Measurements from ENCODE around the gene SORBS2. TPM values are rescaled to one million over a fixed set of nuclear protein-coding genes. Genes with fewer than 3 reads are reported as not detected.

The SORBS2 gene
- total RNA-seq, 1 experiment from 2014 or later, result 17.4 TPM

DNA sequence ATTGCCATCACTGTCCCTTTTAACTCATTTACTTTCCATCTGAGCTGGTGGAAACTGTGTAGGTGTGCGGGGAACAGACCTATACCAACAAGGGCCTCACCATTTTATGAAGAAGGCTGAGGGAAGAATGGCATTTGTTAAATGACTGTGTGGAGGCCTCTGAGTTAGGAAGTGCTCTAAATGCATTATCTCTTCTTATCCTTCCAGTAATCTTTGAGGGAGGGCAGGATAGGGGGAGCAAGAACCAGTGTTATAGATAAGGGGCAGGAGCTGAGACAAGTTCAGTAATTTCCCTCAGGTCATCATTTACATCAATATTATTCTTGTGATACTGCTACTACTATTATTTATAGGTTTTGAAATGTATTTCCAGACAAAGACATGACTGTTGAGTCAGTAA is 154.3 kb downstream of the SORBS2 start:
- Histone ChIP-seq H3K27me3 (replicated peaks) (no peaks in the 10 kb centered on the region), H3K4me3 (no peak overlapping the region), H3K9me3 (replicated peaks) (no peaks in the 10 kb centered on the region), H3K27ac (no peak overlapping the region), H3K4me1 (replicated peaks) (peaks cover 16% of the 10 kb centered on the region), H3K36me3 (no peaks in the 10 kb centered on the region)
- DNase-seq (ENCODE audit: low read depth in 1 of 2, low spot score in 2 of 2), result no peak

DNA sequence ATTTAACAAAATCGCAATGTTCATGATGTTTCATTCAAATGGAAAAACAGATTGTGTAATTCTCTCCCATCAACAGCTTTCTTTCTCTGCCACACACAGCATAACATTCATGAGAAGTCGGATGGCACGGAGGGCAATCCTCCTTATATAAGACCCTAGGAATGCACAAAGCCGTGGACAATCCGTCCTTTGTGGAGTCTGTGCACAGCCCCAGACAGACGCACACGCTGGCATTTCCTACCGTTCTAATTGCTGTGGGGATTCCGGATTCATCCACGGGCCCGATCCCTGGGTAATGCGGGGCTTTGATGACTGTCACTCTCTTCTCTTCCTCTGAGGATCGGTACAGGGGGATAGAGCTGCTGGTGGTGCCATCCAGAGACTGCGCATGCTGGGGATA is 154.8 kb downstream of the SORBS2 start:
- H3K4me1 ChIP-seq (replicated peaks), result peaks cover 16% of the 10 kb centered on the region
- peak overlapping the region; percentile 37 for H3K27ac ChIP-seq
- H3K27me3 ChIP-seq (replicated peaks), result no peaks in the 10 kb centered on the region
- peak overlapping the region; percentile 25 for H3K4me3 ChIP-seq
- H3K36me3 ChIP-seq, result no peaks in the 10 kb centered on the region
- DNase-seq (ENCODE audit: low read depth in 1 of 2, low spot score in 2 of 2), result no peak
- no peaks in the 10 kb centered on the region for H3K9me3 ChIP-seq (replicated peaks)

DNA sequence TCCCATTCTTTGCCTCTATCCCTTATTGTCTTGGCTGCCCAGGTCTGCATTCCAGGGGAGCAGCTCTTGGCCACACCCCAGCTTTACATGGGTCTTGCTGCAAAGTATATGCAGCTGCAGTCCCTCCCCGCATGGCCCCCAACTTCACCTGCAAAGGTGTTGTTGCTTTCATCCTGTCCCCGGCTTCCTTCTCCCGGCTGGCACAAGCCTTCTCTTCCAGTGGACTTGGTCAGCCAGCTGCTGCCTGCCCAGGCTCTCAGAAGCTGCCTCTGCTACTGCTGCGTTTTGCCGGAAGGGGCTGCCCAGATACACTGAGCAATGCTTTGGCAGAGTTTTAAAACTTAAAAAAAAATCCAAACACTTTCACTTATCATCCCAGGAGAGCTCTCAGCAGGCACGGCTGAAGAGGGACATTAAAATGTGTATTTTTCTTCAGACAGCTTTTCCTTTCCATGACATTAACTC is 155.5 kb downstream of the SORBS2 start:
- H3K9me3 ChIP-seq (replicated peaks), result no peaks in the 10 kb centered on the region
- peak overlapping the region; percentile 25 for H3K4me3 ChIP-seq
- H3K36me3 ChIP-seq, result no peaks in the 10 kb centered on the region
- H3K4me1 ChIP-seq (replicated peaks), result peaks cover 16% of the 10 kb centered on the region
- H3K27ac ChIP-seq, result peak overlapping the region; percentile 37
- peak; percentile 58 to 61 for DNase-seq (ENCODE audit: low read depth in 1 of 2, low spot score in 2 of 2)
- no peaks in the 10 kb centered on the region for H3K27me3 ChIP-seq (replicated peaks)

DNA sequence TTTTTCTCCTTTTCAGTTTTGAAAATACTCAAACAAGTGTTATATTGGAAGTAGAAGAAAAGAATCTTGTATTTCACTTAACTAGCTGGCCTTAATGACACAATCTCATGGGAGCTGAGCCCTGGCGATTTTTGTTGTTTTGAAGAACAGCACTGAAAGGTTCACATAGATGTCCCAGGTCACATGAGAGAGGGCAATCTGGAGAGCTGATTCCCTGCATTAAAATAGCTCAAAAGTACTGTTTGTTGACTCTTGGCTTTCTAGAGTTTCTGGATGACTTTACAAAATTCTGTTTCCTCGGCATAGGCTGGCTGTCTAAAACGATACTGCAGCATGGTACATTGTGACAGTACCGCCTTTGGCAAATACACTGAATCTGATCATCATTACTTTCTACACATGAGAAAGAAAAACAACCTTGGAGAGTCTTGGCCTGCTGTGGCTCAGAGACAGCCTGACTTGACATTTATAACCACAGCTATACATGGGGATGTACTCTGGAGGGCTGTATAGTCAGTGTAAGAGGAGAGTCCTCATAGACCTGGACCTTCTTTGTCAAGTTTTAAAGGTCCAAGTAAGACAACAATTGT is 156.9 kb downstream of the SORBS2 start:
- no peaks in the 10 kb centered on the region for H3K9me3 ChIP-seq (replicated peaks)

DNA sequence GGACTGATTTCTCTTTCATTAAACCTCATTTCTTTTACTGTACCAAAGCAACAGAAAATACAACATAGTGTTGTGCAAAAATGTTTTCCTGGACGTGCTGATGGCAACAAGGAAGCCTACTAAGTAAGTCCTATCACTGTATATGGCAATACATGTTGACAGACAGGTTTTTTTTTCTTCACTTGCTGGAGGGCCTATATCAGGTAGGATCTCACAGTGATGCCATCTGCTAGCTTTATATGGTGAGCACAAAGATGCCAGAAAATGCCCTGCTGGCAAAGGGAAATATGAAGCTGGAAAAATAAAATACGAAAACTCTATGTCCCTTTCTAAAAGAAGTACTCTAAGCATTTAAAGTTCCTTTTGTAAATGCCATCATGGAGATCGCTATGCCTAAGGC is 157.7 kb downstream of the SORBS2 start:
- Histone ChIP-seq H3K4me1 (replicated peaks) (peaks cover 16% of the 10 kb centered on the region), H3K27me3 (replicated peaks) (no peaks in the 10 kb centered on the region), H3K4me3 (no peak overlapping the region), H3K27ac (no peak overlapping the region), H3K36me3 (no peaks in the 10 kb centered on the region), H3K9me3 (replicated peaks) (no peaks in the 10 kb centered on the region)
- no peak for DNase-seq (ENCODE audit: low read depth in 1 of 2, low spot score in 2 of 2)

More for the DNA sequence above, 156.9 kb downstream of the SORBS2 start:
- no peak for DNase-seq (ENCODE audit: low read depth in 1 of 2, low spot score in 2 of 2)
- H3K4me1 ChIP-seq (replicated peaks), result peaks cover 16% of the 10 kb centered on the region
- H3K27ac ChIP-seq, result no peak overlapping the region
- no peak overlapping the region for H3K4me3 ChIP-seq
- no peaks in the 10 kb centered on the region for H3K36me3 ChIP-seq
- H3K27me3 ChIP-seq (replicated peaks), result no peaks in the 10 kb centered on the region

DNA sequence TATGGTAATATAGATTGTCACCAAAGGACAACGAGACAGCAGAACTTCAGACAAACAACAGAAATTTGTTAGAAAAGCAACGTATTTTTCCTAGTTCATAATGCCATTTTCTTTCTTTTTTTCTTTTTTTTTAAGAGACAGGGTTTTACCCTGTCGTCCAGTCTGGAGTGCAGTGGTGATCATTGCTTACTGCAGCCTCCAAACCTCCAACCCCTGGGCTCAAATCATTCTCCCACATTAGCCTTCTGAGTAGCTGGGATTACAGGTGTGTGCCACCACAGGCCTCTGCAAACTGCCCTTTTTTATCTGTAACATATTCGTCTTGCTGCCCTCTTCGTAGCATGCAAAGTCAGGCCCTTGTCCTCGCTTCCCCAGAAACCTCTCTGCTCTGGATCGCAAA is 160.1 kb downstream of the SORBS2 start:
- Histone ChIP-seq H3K9me3 (replicated peaks) (no peaks in the 10 kb centered on the region), H3K4me1 (replicated peaks) (peaks cover 5% of the 10 kb centered on the region), H3K36me3 (peaks cover 2% of the 10 kb centered on the region; the same call in 1 of the 2 replicates), H3K27ac (no peak overlapping the region), H3K27me3 (replicated peaks) (no peaks in the 10 kb centered on the region), H3K4me3 (no peak overlapping the region)
- no peak for DNase-seq (ENCODE audit: low read depth in 1 of 2, low spot score in 2 of 2)

DNA sequence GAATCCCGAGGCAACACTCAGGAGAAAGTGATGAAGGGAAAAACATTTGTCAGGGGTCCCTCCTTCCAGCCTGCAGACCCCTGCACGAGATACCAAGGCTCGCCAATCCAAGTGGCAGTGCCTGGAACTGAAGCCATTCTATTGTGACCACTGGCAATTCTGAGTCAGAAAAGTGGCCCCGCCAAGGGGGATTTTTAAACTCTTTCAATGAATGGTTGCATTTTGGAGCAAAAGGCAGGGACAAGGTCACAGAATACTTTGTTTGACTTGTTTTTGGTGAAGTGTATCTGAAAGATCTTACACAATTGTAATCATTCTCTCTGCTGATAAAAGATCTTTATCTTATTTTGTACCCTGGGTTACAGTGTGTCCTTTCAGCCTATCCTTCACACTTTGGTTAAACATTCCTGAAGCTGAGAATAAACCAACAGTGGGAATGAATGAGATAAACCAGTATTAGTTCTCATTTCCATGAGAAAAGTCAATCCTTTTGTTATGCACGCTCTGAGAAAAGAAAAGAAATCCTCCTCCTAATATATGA is 160.8 kb downstream of the SORBS2 start:
- H3K36me3 ChIP-seq, result peaks cover 6% of the 10 kb centered on the region; the same call in 1 of the 2 replicates
- H3K4me3 ChIP-seq, result no peak overlapping the region
- no peaks in the 10 kb centered on the region for H3K27me3 ChIP-seq (replicated peaks)
- no peak for DNase-seq (ENCODE audit: low read depth in 1 of 2, low spot score in 2 of 2)
- no peaks in the 10 kb centered on the region for H3K9me3 ChIP-seq (replicated peaks)
- H3K4me1 ChIP-seq (replicated peaks), result no peaks in the 10 kb centered on the region
- H3K27ac ChIP-seq, result no peak overlapping the region

DNA sequence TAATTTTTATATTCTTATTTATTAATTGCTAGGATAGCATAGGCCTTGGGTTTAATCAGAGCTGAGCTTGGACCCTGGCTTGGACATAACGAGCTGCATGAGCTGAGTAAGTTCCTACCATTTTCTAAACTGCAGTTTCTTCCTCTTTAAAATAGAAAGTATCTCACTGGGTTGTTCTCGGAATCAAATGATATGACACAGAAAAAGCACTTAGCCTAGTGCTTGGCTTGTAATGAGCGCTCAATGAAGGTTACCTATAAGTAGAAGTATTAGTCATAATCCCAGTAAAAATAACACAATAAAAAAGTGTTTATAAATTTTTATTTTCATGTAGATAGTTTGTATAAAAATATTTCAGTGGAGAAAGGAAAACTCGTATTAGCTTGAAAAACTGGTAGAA is 163.4 kb downstream of the SORBS2 start:
- Histone ChIP-seq H3K4me1 (replicated peaks) (no peaks in the 10 kb centered on the region), H3K36me3 (peaks cover 12% of the 10 kb centered on the region), H3K4me3 (no peak overlapping the region), H3K9me3 (replicated peaks) (no peaks in the 10 kb centered on the region), H3K27me3 (replicated peaks) (no peaks in the 10 kb centered on the region), H3K27ac (no peak overlapping the region)
- DNase-seq (ENCODE audit: low read depth in 1 of 2, low spot score in 2 of 2), result no peak

DNA sequence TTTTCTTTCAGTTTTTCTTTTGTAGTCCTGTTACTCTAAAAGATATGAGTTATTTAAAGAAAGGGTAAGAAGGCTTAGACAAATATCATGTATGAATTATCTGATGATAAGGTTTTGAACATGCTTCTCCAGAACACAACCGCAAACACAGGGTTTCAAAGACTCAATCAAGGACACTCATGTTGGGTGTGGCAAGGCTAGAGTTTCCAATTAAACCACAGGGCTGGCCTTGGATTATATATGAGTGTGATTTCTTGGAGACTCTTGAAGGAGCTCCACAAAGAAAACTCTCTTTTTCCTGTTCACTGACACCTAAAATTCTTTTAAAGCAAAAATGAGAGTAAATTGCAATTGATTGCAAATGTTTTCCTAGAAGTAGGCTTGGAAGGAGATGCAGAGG is 166.6 kb downstream of the SORBS2 start:
- no peaks in the 10 kb centered on the region for H3K9me3 ChIP-seq (replicated peaks)
- no peak overlapping the region for H3K4me3 ChIP-seq
- no peak overlapping the region for H3K27ac ChIP-seq
- DNase-seq (ENCODE audit: low read depth in 1 of 2, low spot score in 2 of 2), result no peak
- no peaks in the 10 kb centered on the region for H3K27me3 ChIP-seq (replicated peaks)
- peaks cover 12% of the 10 kb centered on the region for H3K36me3 ChIP-seq
- H3K4me1 ChIP-seq (replicated peaks), result no peaks in the 10 kb centered on the region

DNA sequence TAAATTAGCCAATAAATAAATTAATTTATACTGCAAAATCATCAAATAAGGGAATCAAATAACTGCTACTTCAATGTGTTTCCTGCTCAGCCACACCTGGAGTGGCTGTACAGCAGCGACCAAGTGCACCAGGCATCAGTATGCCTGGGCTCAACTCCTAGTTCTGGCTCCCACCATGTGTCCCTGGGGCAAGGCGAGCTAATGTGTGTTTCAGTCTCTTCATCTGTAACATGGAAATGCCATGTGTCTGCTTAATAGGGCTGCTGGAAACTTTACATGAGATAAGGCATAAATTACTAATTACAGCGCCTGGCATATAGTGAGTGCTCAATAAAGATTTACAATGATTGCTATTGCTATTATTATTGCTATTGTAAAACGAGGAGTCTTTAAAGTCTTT is 167.6 kb downstream of the SORBS2 start:
- no peaks in the 10 kb centered on the region for H3K4me1 ChIP-seq (replicated peaks)
- H3K9me3 ChIP-seq (replicated peaks), result no peaks in the 10 kb centered on the region
- H3K27ac ChIP-seq, result no peak overlapping the region
- H3K27me3 ChIP-seq (replicated peaks), result no peaks in the 10 kb centered on the region
- H3K4me3 ChIP-seq, result no peak overlapping the region
- peaks cover 12% of the 10 kb centered on the region for H3K36me3 ChIP-seq
- DNase-seq (ENCODE audit: low read depth in 1 of 2, low spot score in 2 of 2), result no peak

DNA sequence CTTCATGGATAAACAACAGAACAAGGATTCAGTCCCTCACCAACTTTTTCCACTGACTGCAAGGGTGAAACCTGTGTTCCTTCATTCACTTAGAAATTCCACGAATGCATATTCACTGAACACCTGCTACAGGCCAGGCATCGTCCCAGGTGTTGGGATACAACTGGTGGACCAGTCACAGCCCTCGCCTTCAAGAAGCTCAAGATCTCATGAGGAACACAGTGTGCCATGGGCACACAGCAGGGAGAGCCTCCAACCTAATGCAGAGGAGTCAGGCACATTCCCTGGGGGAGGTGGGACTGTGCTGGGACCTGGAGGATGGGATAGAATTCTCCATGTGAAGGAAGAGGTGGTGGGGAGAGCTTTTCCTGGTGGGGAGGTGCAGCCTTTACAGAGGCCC is 169.1 kb downstream of the SORBS2 start:
- H3K27me3 ChIP-seq (replicated peaks), result no peaks in the 10 kb centered on the region
- DNase-seq (ENCODE audit: low read depth in 1 of 2, low spot score in 2 of 2), result no peak
- H3K36me3 ChIP-seq, result peaks cover 12% of the 10 kb centered on the region
- no peak overlapping the region for H3K4me3 ChIP-seq
- no peak overlapping the region for H3K27ac ChIP-seq
- no peaks in the 10 kb centered on the region for H3K9me3 ChIP-seq (replicated peaks)
- H3K4me1 ChIP-seq (replicated peaks), result no peaks in the 10 kb centered on the region

DNA sequence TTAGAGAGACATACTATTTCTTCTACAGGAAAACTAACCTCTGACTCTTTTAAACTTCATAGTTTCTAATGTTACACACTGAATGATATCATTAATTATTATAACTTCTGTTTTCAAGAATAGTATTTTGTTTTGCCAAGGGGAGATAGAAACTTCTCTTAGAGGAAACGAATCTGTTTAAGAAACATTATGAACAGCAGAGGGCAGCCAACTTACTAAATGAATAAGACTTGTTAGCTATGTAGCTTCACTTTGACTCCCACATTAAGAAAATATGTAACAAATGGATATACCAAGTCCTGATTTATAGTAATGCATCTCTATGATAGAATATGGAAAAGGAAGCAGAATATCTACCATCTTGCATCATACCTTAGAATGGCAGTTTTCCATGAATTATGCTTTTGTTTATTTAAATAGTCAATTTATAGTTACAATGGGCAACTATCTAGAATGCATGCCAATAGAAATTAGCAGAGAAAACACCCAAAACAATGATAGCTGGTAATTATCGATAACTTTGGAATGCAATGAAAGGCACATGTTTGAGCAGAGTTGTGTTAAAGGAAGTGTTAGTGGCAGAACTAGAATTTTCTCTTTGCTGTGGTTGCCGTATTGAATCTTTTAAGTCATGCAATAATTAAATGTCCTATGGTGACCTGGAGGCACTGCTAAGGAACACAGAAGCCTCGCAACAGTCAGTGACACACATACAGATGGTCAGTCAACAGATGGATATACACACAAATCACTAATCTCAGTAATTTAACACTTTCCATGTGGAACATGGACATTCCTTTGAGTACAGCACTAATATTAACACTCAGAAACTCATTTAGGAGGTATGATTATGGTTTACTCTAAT is 171.0 kb downstream of the SORBS2 start:
- Histone ChIP-seq H3K36me3 (peaks cover 7% of the 10 kb centered on the region), H3K9me3 (replicated peaks) (no peaks in the 10 kb centered on the region), H3K4me1 (replicated peaks) (no peaks in the 10 kb centered on the region), H3K27ac (no peak overlapping the region), H3K4me3 (no peak overlapping the region), H3K27me3 (replicated peaks) (no peaks in the 10 kb centered on the region)
- DNase-seq (ENCODE audit: low read depth in 1 of 2, low spot score in 2 of 2), result peak in 1 of 2 experiments; percentile 47

DNA sequence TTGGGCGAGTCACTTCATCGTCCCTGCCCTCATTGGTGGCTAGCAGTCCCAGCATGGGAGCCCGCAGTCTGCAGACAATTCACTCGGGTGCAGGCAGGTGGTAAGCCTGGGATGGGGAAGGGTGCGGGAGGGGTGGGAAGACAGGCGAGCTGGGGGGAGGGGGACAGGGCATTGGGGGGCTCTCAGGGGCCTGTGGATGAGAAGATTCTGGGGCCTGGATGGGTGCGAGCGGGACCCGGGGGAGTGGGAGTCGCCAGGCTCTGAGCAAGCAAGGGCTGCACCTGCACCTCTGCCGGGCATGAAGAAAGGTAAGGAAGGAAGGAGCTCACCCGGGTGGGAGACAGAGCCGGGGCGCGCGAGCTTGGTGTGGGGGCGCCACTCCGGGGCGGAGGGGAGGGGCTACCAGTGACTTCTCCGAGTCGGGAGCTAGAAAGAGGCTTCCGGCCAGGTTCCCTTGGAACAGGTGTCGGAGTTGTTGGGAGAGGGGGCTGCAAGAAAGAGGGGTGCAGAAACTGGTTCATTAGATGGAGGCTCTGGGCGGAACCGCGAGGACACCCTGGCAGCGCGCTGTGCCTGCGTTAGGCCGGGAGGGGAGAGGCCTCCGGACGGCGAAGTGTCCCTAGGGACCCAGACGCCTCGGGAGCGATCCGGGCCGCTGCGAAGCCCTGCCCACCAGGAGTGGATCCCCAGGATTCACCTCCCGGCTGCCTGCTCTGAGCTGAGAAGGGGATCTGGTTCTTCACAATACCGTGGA is 173.3 kb downstream of the SORBS2 start:
- H3K4me1 ChIP-seq (replicated peaks), result no peaks in the 10 kb centered on the region
- DNase-seq (ENCODE audit: low read depth in 1 of 2, low spot score in 2 of 2), result no peak
- no peak overlapping the region for H3K27ac ChIP-seq
- H3K36me3 ChIP-seq, result no peaks in the 10 kb centered on the region
- no peaks in the 10 kb centered on the region for H3K27me3 ChIP-seq (replicated peaks)
- no peaks in the 10 kb centered on the region for H3K9me3 ChIP-seq (replicated peaks)
- no peak overlapping the region for H3K4me3 ChIP-seq
